OCI-LY3 (cell line): Measurements from ENCODE around the gene GNRHR.
A peak's percentile ranks its signal among the peaks of the same experiment; 100 is the strongest.

Source experiments
- H2AFZ ChIP-seq: fragments of 200-600, 300-600 bp; shearing (Covaris generic); 2 replicates; pipeline ENCODE4 v1.6.0; 2014; ENCODE audit warnings: antibody characterized with exemption, low read depth, low read length
- H3K27ac ChIP-seq: fragments of 200-600, 300-600 bp; sonication (generic); 2 replicates; pipeline ENCODE4 v1.5.1; 2014; ENCODE audit warnings: mild to moderate bottlenecking, low read length, moderate library complexity, mixed read lengths
- H3K27me3 ChIP-seq: fragments of 200-600, 300-600 bp; sonication (generic); 2 replicates; pipeline ENCODE4 v1.6.1; 2014; ENCODE audit warnings: low read depth, low read length, mixed read lengths
- H3K36me3 ChIP-seq: fragments of 200-600, 300-600 bp; sonication (generic); replicated peaks from 2 replicates; pipeline ENCODE3; 2014; ENCODE audit warnings: low read depth, low read length, mixed read lengths
- H3K4me1 ChIP-seq: fragments of 300-600, 200-600 bp; sonication (generic); 2 replicates; pipeline ENCODE4 v1.6.1; 2014; ENCODE audit warnings: low read length, mixed read lengths
- H3K4me2 ChIP-seq: fragments of 200-600, 300-600 bp; sonication (generic); 2 replicates; pipeline ENCODE4 v1.6.1; 2014; ENCODE audit warnings: low read length, mixed read lengths
- H3K4me3 ChIP-seq: fragments of 300-600, 200-600 bp; sonication (generic); 2 replicates; pipeline ENCODE4 v1.5.1; 2014; ENCODE audit warnings: antibody characterized with exemption, mild to moderate bottlenecking, low read length, moderate library complexity
- H3K79me2 ChIP-seq: fragments of 300-600, 200-600 bp; shearing (Covaris generic); 2 replicates; pipeline ENCODE4 v1.6.1; 2014; ENCODE audit warnings: mild to moderate bottlenecking, low read length, mixed read lengths
- H3K9ac ChIP-seq: fragments of 300-600, 200-600 bp; shearing (Covaris generic); 2 replicates; pipeline ENCODE4 v1.6.0; 2014; ENCODE audit warnings: mild to moderate bottlenecking, low read length, moderate library complexity
- H3K9me3 ChIP-seq: fragments of 200-600, 300-600 bp; shearing (Covaris generic); 2 replicates; pipeline ENCODE4 v1.6.1; 2014; ENCODE audit warnings: low read length, mixed read lengths; ENCODE audit not compliant: insufficient read depth
- H4K20me1 ChIP-seq: fragments of 200-600, 300-600 bp; sonication (generic); 2 replicates; pipeline ENCODE4 v1.6.1; 2016; ENCODE audit warnings: low read length, mixed read lengths; ENCODE audit not compliant: insufficient read depth
- EZH2phosphoT487 ChIP-seq: fragments of 200-600 bp; shearing (Covaris generic); IDR thresholded peaks from 2 replicates; pipeline ENCODE4 v1.6.1; 2018; ENCODE audit warnings: antibody characterized with exemption, mixed run types, low read depth
- TF ChIP-seq, protein P1 (sequence below): fragments of 200-600, 300-600 bp; sonication (generic); IDR thresholded peaks from 2 replicates; pipeline ENCODE4 v1.5.1; 2014; ENCODE audit warnings: antibody characterized with exemption, low read length, low read depth

The GNRHR gene

DNA sequence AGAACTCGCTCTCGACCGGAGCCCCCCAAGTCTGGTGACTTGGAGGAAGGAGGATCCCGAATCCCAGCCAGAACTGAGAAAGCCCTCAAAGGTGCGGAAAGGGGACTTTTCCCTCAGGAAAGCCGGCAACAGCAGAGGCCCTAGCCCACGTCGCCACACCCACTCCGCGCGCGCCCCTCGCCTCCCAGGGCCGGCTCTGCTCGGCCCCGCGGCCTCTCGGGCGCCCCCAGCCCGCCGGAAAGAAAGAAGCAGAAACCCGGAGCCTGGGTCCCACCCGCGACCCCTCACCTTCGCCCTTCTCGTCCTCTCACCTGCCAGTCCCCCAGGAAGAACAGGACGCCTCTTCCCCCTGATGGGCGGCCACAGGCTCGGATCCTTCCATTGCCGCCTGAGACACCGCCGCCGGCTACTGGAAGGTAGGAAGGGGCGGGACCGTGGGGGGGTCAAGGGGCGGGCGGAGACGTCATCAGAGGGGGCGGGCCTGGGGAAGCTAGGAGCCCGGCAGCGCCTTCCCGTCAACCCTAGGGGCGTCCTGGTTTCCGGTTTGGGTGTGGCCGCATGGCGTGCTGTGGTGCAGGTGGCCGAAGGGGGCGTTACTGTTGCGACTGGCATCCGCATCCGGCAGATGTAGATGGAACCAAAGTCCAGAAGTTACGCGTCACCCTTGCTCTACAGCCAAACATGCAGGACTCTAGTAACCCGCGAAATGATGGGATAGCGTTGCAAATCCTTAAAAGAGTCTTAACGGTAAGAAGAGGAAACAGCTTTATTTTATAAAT is 53.3 kb downstream of the GNRHR start, which contains the start of gene UBA6:
TSS of gene UBA6 (minus strand) at position 418 of the 779 bp plus-strand sequence. CDS start at position 382, 36 bp downstream.
- H3K4me3 ChIP-seq: peak within 1 kb of the TSS; percentile 90
- H3K9ac ChIP-seq: peak within 1 kb of the TSS; percentile 90
- H3K4me2 ChIP-seq: peak within 1 kb of the TSS; percentile 79
- peak within 1 kb of the TSS; percentile 79 for H2AFZ ChIP-seq
- H3K9me3 ChIP-seq: peaks cover under 1% of the 10 kb centered on the region; the same call in 1 of the 2 replicates
- H3K36me3 ChIP-seq: peaks cover 8% of the 10 kb centered on the region
- no peaks in the 10 kb centered on the region for H3K27me3 ChIP-seq
- TF ChIP-seq, protein P1, sequence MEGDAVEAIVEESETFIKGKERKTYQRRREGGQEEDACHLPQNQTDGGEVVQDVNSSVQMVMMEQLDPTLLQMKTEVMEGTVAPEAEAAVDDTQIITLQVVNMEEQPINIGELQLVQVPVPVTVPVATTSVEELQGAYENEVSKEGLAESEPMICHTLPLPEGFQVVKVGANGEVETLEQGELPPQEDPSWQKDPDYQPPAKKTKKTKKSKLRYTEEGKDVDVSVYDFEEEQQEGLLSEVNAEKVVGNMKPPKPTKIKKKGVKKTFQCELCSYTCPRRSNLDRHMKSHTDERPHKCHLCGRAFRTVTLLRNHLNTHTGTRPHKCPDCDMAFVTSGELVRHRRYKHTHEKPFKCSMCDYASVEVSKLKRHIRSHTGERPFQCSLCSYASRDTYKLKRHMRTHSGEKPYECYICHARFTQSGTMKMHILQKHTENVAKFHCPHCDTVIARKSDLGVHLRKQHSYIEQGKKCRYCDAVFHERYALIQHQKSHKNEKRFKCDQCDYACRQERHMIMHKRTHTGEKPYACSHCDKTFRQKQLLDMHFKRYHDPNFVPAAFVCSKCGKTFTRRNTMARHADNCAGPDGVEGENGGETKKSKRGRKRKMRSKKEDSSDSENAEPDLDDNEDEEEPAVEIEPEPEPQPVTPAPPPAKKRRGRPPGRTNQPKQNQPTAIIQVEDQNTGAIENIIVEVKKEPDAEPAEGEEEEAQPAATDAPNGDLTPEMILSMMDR: peak; percentile 57
- no peak for TF ChIP-seq EZH2phosphoT487
- H3K4me1 ChIP-seq: peaks cover 15% of the 10 kb centered on the region
- H3K27ac ChIP-seq: peak within 1 kb of the TSS; percentile 67
- peaks cover 8% of the 10 kb centered on the region; the same call in 1 of the 2 replicates for H4K20me1 ChIP-seq
- H3K79me2 ChIP-seq: peaks cover 71% of the 10 kb centered on the region

DNA sequence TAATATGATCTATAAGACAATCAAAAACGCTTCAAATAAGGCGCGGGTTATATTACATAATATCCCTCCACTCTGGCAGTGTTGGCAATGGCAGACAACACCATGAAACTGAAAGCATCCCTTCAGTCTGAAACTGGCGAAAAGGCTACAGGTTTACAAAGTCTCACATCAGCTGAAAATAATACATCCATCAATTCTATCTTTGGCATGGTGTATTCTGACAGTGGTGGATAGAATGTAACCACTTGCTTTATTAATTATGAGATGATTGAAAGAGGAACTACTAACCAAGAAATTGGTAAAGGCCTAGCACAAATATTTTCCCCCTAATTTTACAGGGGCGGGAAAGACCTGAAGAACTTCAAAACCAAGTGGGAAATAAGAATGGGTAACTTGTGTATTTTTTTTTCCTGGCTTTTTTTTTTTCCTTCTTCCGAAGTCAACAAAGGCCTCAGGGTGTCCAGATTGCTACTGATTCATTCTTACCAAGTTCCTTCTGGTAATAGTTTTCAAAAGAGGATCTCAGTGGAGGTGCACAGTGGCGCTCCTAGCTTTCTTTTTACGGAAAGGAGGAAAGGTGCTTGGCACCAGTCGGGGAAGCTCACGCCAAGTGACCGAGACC is 54.0 kb downstream of the GNRHR start:
- Histone ChIP-seq H3K79me2 (peaks cover 65% of the 10 kb centered on the region), H3K4me3 (peak overlapping the region; percentile 90), H3K27ac (peak overlapping the region; percentile 67), H3K9ac (peak overlapping the region; percentile 90), H3K27me3 (no peaks in the 10 kb centered on the region), H3K9me3 (no peaks in the 10 kb centered on the region), H3K4me1 (peaks cover 15% of the 10 kb centered on the region), H3K36me3 (peaks cover 9% of the 10 kb centered on the region), H4K20me1 (peaks cover 8% of the 10 kb centered on the region; the same call in 1 of the 2 replicates), H2AFZ (0 out of 2 replicates have a peak overlapping the region, but pooled peaks have one; percentile 37), H3K4me2 (peak overlapping the region; percentile 61)
- no peak for TF ChIP-seq EZH2phosphoT487
- TF ChIP-seq, protein P1: no peak

DNA sequence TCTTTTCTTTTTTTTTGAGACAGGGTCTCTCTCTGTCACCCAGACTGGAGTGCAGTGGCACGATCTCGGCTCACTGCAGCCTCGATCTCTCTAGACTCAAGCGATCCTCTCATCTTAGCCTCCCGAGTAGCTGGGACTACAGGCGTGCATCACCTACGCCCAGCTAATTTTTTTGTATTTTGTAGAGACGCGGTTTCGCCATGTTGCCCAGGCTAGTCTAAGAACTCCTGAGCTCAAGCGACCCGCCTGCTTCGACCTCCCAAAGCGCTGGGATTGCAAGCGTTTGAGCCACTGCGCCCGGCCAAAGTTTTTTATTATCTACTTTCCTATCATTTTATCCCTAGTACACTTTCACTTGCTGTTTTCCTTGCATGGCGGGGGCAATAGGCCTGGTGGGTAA is 54.6 kb downstream of the GNRHR start:
- no peaks in the 10 kb centered on the region for H3K9me3 ChIP-seq
- H3K79me2 ChIP-seq: peaks cover 63% of the 10 kb centered on the region
- H3K4me1 ChIP-seq: peaks cover 15% of the 10 kb centered on the region
- TF ChIP-seq, protein P1: no peak
- TF ChIP-seq EZH2phosphoT487: no peak
- H3K27me3 ChIP-seq: no peaks in the 10 kb centered on the region
- H4K20me1 ChIP-seq: peaks cover 8% of the 10 kb centered on the region; the same call in 1 of the 2 replicates
- H2AFZ ChIP-seq: no peak overlapping the region
- H3K9ac ChIP-seq: peak overlapping the region; percentile 90
- H3K4me2 ChIP-seq: peak overlapping the region; percentile 61
- H3K27ac ChIP-seq: 0 out of 2 replicates have a peak overlapping the region, but pooled peaks have one; percentile 67
- peak overlapping the region; percentile 90 for H3K4me3 ChIP-seq
- peaks cover 14% of the 10 kb centered on the region for H3K36me3 ChIP-seq
